H9 (cell line): ENCODE results near the gene GDNF. TPM values are rescaled to one million over a fixed set of nuclear protein-coding genes. Genes with fewer than 3 reads are reported as not detected.

ENCODE experiments used
- DNase-seq: peaks from one replicate; pipeline ENCODE4 v3.0.0-alpha.2; 2017
- H2AFZ ChIP-seq: one replicate; pipeline ENCODE4 v1.6.1; 2013; ENCODE audit warnings: mild to moderate bottlenecking, low read length, control low read depth, moderate library complexity
- H2AK5ac ChIP-seq: 2 replicates; pipeline ENCODE4 v1.6.1; 2013; ENCODE audit warnings: low read length, control low read depth, mixed read lengths; ENCODE audit not compliant: insufficient read length
- H2BK120ac ChIP-seq: one replicate; pipeline ENCODE4 v1.6.1; 2013; ENCODE audit warnings: low read depth, mild to moderate bottlenecking, low read length, control low read depth, inconsistent platforms; ENCODE audit not compliant: poor library complexity, severe bottlenecking
- H2BK12ac ChIP-seq: 2 replicates; pipeline ENCODE4 v1.6.1; 2013; ENCODE audit warnings: low read length, control low read depth, mixed read lengths, low read depth; ENCODE audit not compliant: insufficient read length
- H2BK15ac ChIP-seq: 2 replicates; pipeline ENCODE4 v1.6.1; 2013; ENCODE audit warnings: low read depth, low read length, control low read depth
- H2BK20ac ChIP-seq: one replicate; pipeline ENCODE4 v1.6.1; 2013; ENCODE audit warnings: low read depth, mild to moderate bottlenecking, low read length, control low read depth, inconsistent platforms; ENCODE audit not compliant: poor library complexity, severe bottlenecking
- H2BK5ac ChIP-seq: 2 replicates; pipeline ENCODE4 v1.6.1; 2013; ENCODE audit warnings: low read length, control low read depth, mixed read lengths; ENCODE audit not compliant: insufficient read length
- H3K14ac ChIP-seq: 2 replicates; pipeline ENCODE4 v1.6.1; 2013; ENCODE audit warnings: low read length, control low read depth; ENCODE audit not compliant: insufficient read depth
- H3K18ac ChIP-seq: 2 replicates; pipeline ENCODE4 v1.6.1; 2013; ENCODE audit warnings: low read depth, mild to moderate bottlenecking, mixed read lengths, low read length, control low read depth; ENCODE audit not compliant: insufficient read length
- H3K23ac ChIP-seq: 2 replicates; pipeline ENCODE4 v1.6.1; 2013; ENCODE audit warnings: low read length, control low read depth, mixed read lengths, low read depth; ENCODE audit not compliant: insufficient read length
- H3K23me2 ChIP-seq: 2 replicates; pipeline ENCODE4 v1.6.1; 2013; ENCODE audit warnings: low read depth, mild to moderate bottlenecking, mixed read lengths, low read length, control low read depth; ENCODE audit not compliant: insufficient read length, poor library complexity, severe bottlenecking
- H3K27ac ChIP-seq: 2 replicates; pipeline ENCODE4 v1.5.1; 2013; ENCODE audit warnings: low read length, control low read depth, mixed read lengths, low read depth; ENCODE audit not compliant: insufficient read length
- H3K27me3 ChIP-seq: 2 replicates; pipeline ENCODE4 v1.6.1; 2013; ENCODE audit warnings: low read length, control low read depth, inconsistent platforms; ENCODE audit not compliant: insufficient read depth
- H3K4ac ChIP-seq: 2 replicates; pipeline ENCODE4 v1.6.1; 2013; ENCODE audit warnings: low read depth, mild to moderate bottlenecking, control low read depth, inconsistent platforms, low read length, moderate library complexity
- H3K4me1 ChIP-seq: 2 replicates; pipeline ENCODE4 v1.6.1; 2013; ENCODE audit warnings: low read length, control low read depth, inconsistent platforms; ENCODE audit not compliant: insufficient read depth
- H3K4me2 ChIP-seq: 2 replicates; pipeline ENCODE4 v1.6.1; 2013; ENCODE audit warnings: low read length, control low read depth, mixed read lengths; ENCODE audit not compliant: insufficient read length, insufficient read depth
- H3K56ac ChIP-seq: 2 replicates; pipeline ENCODE4 v1.6.1; 2013; ENCODE audit warnings: low read depth, mild to moderate bottlenecking, mixed read lengths, low read length, control low read depth; ENCODE audit not compliant: insufficient read length
- H3K79me1 ChIP-seq: 2 replicates; pipeline ENCODE4 v1.6.1; 2013; ENCODE audit warnings: low read depth, mild to moderate bottlenecking, moderate library complexity, low read length, control low read depth, inconsistent platforms; ENCODE audit not compliant: insufficient read depth, poor library complexity, severe bottlenecking
- H3K79me2 ChIP-seq: 2 replicates; pipeline ENCODE4 v1.6.1; 2013; ENCODE audit warnings: low read length, control low read depth, inconsistent platforms; ENCODE audit not compliant: insufficient read depth
- H3K9ac ChIP-seq: 2 replicates; pipeline ENCODE4 v1.6.1; 2013; ENCODE audit warnings: low read length, control low read depth, mixed read lengths; ENCODE audit not compliant: insufficient read length; ENCODE audit errors: extremely low read depth
- H3K9me3 ChIP-seq: one replicate; pipeline ENCODE4 v1.6.1; 2013; ENCODE audit warnings: low read depth, low read length, inconsistent platforms; ENCODE audit not compliant: control insufficient read depth
- H3T11ph ChIP-seq: one replicate; pipeline ENCODE4 v1.6.1; 2013; ENCODE audit warnings: mild to moderate bottlenecking, low read length, control low read depth, inconsistent platforms
- H4K20me1 ChIP-seq: one replicate; pipeline ENCODE4 v1.6.1; 2013; ENCODE audit not compliant: control insufficient read depth, insufficient read length, insufficient read depth
- H4K5ac ChIP-seq: 2 replicates; pipeline ENCODE4 v1.6.1; 2013; ENCODE audit warnings: low read depth, mild to moderate bottlenecking, mixed read lengths, low read length, control low read depth; ENCODE audit not compliant: insufficient read length
- H4K8ac ChIP-seq: replicated peaks from 2 replicates; pipeline ENCODE4 v1.6.1; 2013; ENCODE audit warnings: low read length, control low read depth, mixed read lengths, low read depth; ENCODE audit not compliant: insufficient read length
- H4K91ac ChIP-seq: 2 replicates; pipeline ENCODE4 v1.6.1; 2013; ENCODE audit warnings: low read depth, mild to moderate bottlenecking, moderate library complexity, mixed read lengths, low read length, control low read depth; ENCODE audit not compliant: insufficient read length
- H3K27ac Mint-ChIP-seq, 3 experiments: 2 replicates in 2 of 3; 3 replicates in 1 of 3; pipeline ENCODE4 v1.8.0; 2020 to 2021; ENCODE audit warnings: mixed read lengths in 3 of 3, mild to moderate bottlenecking in 1 of 3, moderate library complexity in 1 of 3
- H3K27me3 Mint-ChIP-seq: 2 replicates; pipeline ENCODE4 v1.8.0; 2021; ENCODE audit warnings: low read depth, mild to moderate bottlenecking, moderate library complexity, mixed read lengths
- H3K36me3 Mint-ChIP-seq, 3 experiments: 2 replicates in 2 of 3; 3 replicates in 1 of 3; pipeline ENCODE4 v1.8.0; 2020 to 2021; ENCODE audit warnings: low read depth in 3 of 3, mixed read lengths in 3 of 3; ENCODE audit not compliant: insufficient read depth in 1 of 3
- H3K4me1 Mint-ChIP-seq, 2 experiments: 2 replicates each; pipeline ENCODE4 v1.8.0; 2020; ENCODE audit warnings: mixed read lengths in 2 of 2
- H3K4me3 Mint-ChIP-seq, 2 experiments: 2 replicates in 1 of 2; 3 replicates in 1 of 2; pipeline ENCODE4 v1.8.0; 2020 to 2021; ENCODE audit warnings: mild to moderate bottlenecking in 2 of 2, mixed read lengths in 2 of 2, moderate library complexity in 1 of 2
- H3K9me3 Mint-ChIP-seq, 2 experiments: 2 replicates in 1 of 2; 3 replicates in 1 of 2; pipeline ENCODE4 v1.8.0; 2020; ENCODE audit warnings: mild to moderate bottlenecking in 2 of 2, mixed read lengths in 2 of 2, moderate library complexity in 1 of 2
- WGBS: extraction: QIAGEN DNeasy Blood & Tissue Kit; methylation state at CpG from one replicate; pipeline ENCODE4 v1.1.7; 2013; ENCODE audit warnings: missing lambda C conversion rate, low lambda C conversion rate, mixed read lengths; ENCODE audit not compliant: insufficient read length; ENCODE audit errors: extremely low coverage; 5-methylcytosine and 5-hydroxymethylcytosine counted together
- total RNA-seq: library from RNA; stranded (reverse); gene quantifications from 2 replicates; pipeline ENCODE4 v1.2.1, GENCODE V29; 2021
- TF ChIP-seq, protein P1 (sequence below): fragments of 200-600 bp; sonication (generic); conservative IDR thresholded peaks from 3 replicates; pipeline ENCODE4 v1.8.0; 2021; ENCODE audit warnings: antibody characterized with exemption, mild to moderate bottlenecking

The GDNF gene
- total RNA-seq, 1 experiment from 2014 or later, result not detected

DNA sequence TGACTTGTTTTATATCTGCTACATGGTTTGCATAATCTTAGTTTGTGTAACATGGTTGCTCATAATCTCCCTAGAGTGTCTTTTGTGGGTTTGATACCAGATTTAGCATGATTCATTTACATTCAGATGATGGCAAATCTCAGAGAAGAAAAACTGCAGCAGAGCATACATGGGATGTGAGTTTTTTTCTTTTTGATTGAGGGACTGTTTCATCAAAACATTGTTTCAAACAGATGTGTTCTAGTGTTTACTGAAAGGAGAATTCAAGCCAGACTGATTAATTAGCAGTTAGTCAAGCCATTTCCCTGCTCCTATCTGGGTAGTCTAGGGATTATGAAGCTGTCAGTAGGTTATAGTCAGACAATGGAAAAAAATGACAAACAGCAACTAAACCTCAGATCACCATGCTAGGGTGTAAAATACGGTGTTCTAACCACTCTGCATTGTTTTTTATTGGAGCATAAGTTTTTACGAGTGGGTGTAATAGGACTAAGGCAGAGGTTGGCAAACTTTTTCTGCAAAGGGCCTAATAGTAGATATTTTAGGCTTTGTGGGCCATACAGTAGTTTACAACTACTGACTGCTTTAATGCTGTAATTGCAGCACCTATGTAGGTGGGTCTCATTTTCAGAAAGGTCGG lies 10.5 kb upstream of the GDNF start:
- no CpG with 5 or more reads among the region's 3 CpGs for WGBS
- TF ChIP-seq, protein P1, sequence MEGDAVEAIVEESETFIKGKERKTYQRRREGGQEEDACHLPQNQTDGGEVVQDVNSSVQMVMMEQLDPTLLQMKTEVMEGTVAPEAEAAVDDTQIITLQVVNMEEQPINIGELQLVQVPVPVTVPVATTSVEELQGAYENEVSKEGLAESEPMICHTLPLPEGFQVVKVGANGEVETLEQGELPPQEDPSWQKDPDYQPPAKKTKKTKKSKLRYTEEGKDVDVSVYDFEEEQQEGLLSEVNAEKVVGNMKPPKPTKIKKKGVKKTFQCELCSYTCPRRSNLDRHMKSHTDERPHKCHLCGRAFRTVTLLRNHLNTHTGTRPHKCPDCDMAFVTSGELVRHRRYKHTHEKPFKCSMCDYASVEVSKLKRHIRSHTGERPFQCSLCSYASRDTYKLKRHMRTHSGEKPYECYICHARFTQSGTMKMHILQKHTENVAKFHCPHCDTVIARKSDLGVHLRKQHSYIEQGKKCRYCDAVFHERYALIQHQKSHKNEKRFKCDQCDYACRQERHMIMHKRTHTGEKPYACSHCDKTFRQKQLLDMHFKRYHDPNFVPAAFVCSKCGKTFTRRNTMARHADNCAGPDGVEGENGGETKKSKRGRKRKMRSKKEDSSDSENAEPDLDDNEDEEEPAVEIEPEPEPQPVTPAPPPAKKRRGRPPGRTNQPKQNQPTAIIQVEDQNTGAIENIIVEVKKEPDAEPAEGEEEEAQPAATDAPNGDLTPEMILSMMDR, result no peak
- H3K27me3 Mint-ChIP-seq, result peaks cover 3% of the 10 kb centered on the region; the same call in 1 of the 2 replicates
- Histone ChIP-seq H3K4ac (no peak overlapping the region), H2BK15ac (no peak overlapping the region), H3K18ac (no peak overlapping the region), H4K8ac (no peak overlapping the region), H2AK5ac (no peak overlapping the region), H2BK120ac (no peak overlapping the region), H3K56ac (no peak overlapping the region), H4K5ac (no peak overlapping the region), H3K9me3 (no peaks in the 10 kb centered on the region), H4K91ac (no peak overlapping the region), H3K27me3 (no peaks in the 10 kb centered on the region), H2BK5ac (no peak overlapping the region), H2AFZ (no peak overlapping the region), H3T11ph (no peak overlapping the region), H2BK12ac (no peak overlapping the region), H3K14ac (no peak overlapping the region), H3K79me1 (no peaks in the 10 kb centered on the region), H3K4me2 (no peak overlapping the region), H2BK20ac (no peak overlapping the region), H3K79me2 (no peaks in the 10 kb centered on the region), H3K27ac (no peak overlapping the region), H3K4me1 (peaks cover 11% of the 10 kb centered on the region; the same call in 1 of the 2 replicates), H3K9ac (no peak overlapping the region), H3K23me2 (no peaks in the 10 kb centered on the region), H4K20me1 (no peaks in the 10 kb centered on the region), H3K23ac (no peak overlapping the region)
- no peak overlapping the region for H3K4me3 Mint-ChIP-seq
- peaks cover 4 to 5% of the 10 kb centered on the region in 2 experiments; a peak in 3 of 5 replicates for H3K9me3 Mint-ChIP-seq
- no peaks in the 10 kb centered on the region for H3K36me3 Mint-ChIP-seq
- no peak overlapping the region for H3K27ac Mint-ChIP-seq
- H3K4me1 Mint-ChIP-seq, result peaks cover 21 to 28% of the 10 kb centered on the region in 2 experiments
- DNase-seq, result no peak
